Gastrocnemius medialis (tissue), 4 donors: ENCODE measurements around the gene HAUS7.

ENCODE experiments used
- CTCF ChIP-seq, 5 experiments: fragments of 450-650 bp in 3 of 5; fragments of 200-600 bp in 2 of 5; sonication (generic) in 2 of 5; IDR thresholded peaks in 4 of 5; conservative IDR thresholded peaks in 1 of 5; 1 replicate in 4 of 5; 2 replicates in 1 of 5; pipeline ENCODE4 v1.5.1; 2016 to 2019; ENCODE audit warnings: antibody characterized with exemption in 5 of 5, mild to moderate bottlenecking in 3 of 5, moderate library complexity in 3 of 5
- POLR2A ChIP-seq, 2 donors: fragments of 450-650 bp; IDR thresholded peaks; one replicate each; pipeline ENCODE4 v1.6.1; 2017; ENCODE audit warnings: antibody characterized with exemption in 2 of 2, mild to moderate bottlenecking in 2 of 2, moderate library complexity in 2 of 2

GRCh38 chrX:153400146-153401132 is 69.9 kb downstream of the HAUS7 start:
- TF ChIP-seq CTCF (IDR thresholded peaks at IDR 0.05 in 4 of 5, conservative IDR thresholded peaks at IDR 0.05 in 1 of 5) = peak; percentile 9 to 50 (median 40)
- TF ChIP-seq POLR2A (IDR thresholded peaks at IDR 0.05) = no peak
